B cell (primary cell): Measurements from ENCODE around the gene ASPHD1. TPM values are rescaled to one million over a fixed set of nuclear protein-coding genes. Genes with fewer than 3 reads are reported as not detected.
A peak's percentile ranks its signal among the peaks of the same experiment; 100 is the strongest.

Source experiments
- ATAC-seq: fragments of 200-7000 bp; cut with Tn5 transposase; one replicate; pipeline ENCODE4 v1.10.0; 2021; ENCODE audit warnings: low read depth, mild to moderate bottlenecking, moderate number of reproducible peaks, moderate library complexity
- CTCF ChIA-PET: fragments of 350-600 bp; sonication (Branson Sonifier 250); formaldehyde crosslinking; loops from one replicate; lab custom pipeline; 2021; ENCODE audit warnings: antibody characterized with exemption, inconsistent platforms; lab: Charles Lee
- POLR2A ChIA-PET: fragments of 350-600 bp; sonication (Branson Sonifier 250); formaldehyde crosslinking; loops from one replicate; lab custom pipeline; 2021; ENCODE audit warnings: antibody characterized with exemption; lab: Charles Lee
- DNase-seq: peaks from one replicate; pipeline ENCODE4 v3.0.0; 2013
- H2AFZ ChIP-seq: 2 replicates; pipeline ENCODE4 v1.6.1; 2012; ENCODE audit warnings: mild to moderate bottlenecking, low read depth, low read length; ENCODE audit not compliant: insufficient read depth, poor library complexity, severe bottlenecking
- H3K27ac ChIP-seq, 2 donors: 1 replicate in 1 of 2; 2 replicates in 1 of 2; pipeline ENCODE4 v1.5.1; 2012 to 2013; ENCODE audit warnings: low read length in 2 of 2, mild to moderate bottlenecking in 2 of 2, moderate library complexity in 1 of 2
- H3K27me3 ChIP-seq, 4 experiments: fragments of 200-600 bp in 1 of 4; sonication (generic) in 1 of 4; replicated peaks in 1 of 4; 1 replicate in 2 of 4; 2 replicates in 2 of 4; pipeline versions ENCODE4 v1.6.1 to v1.7.0; 2013 to 2016; ENCODE audit warnings: low read length in 3 of 4, mild to moderate bottlenecking in 2 of 4, mixed read lengths in 1 of 4, moderate library complexity in 1 of 4; ENCODE audit not compliant: insufficient read depth in 4 of 4, control insufficient read depth in 3 of 4; ENCODE audit errors: control extremely low read depth in 1 of 4
- H3K36me3 ChIP-seq, 2 experiments: replicated peaks in 1 of 2; 1 replicate in 1 of 2; 2 replicates in 1 of 2; pipeline versions ENCODE4 v1.6.1 to v1.7.1; 2013; ENCODE audit warnings: low read length in 1 of 2; ENCODE audit not compliant: insufficient read depth in 2 of 2, control insufficient read depth in 1 of 2; ENCODE audit errors: control extremely low read depth in 1 of 2, extremely low read depth in 1 of 2
- H3K4me1 ChIP-seq, 2 donors: fragments of 200-600 bp in 1 of 2; sonication (generic) in 1 of 2; 1 replicate in 1 of 2; 2 replicates in 1 of 2; pipeline versions ENCODE4 v1.5.1 to v1.6.1; 2013 to 2017; ENCODE audit warnings: low read length in 2 of 2; ENCODE audit not compliant: control insufficient read depth in 2 of 2, insufficient read depth in 2 of 2
- H3K4me2 ChIP-seq: replicated peaks from 2 replicates; pipeline ENCODE3; 2012; ENCODE audit warnings: mild to moderate bottlenecking, low read depth, low read length; ENCODE audit not compliant: poor library complexity, severe bottlenecking
- H3K4me3 ChIP-seq, 5 experiments: fragments of 200-600 bp in 1 of 5; sonication (generic) in 1 of 5; 1 replicate in 3 of 5; 2 replicates in 2 of 5; pipeline versions ENCODE4 v1.5.1 to v1.7.0; 2011 to 2016; ENCODE audit warnings: low read length in 4 of 5, mild to moderate bottlenecking in 4 of 5, low read depth in 2 of 5, control low read depth in 1 of 5, moderate library complexity in 1 of 5; ENCODE audit not compliant: insufficient read depth in 1 of 5; ENCODE audit errors: control extremely low read depth in 1 of 5, extremely low read depth in 1 of 5
- H3K79me2 ChIP-seq: fragments of 200-600 bp; sonication (generic); one replicate; pipeline ENCODE4 v1.6.0; 2016; ENCODE audit warnings: low read length; ENCODE audit not compliant: control insufficient read depth, insufficient read depth
- H3K9ac ChIP-seq: fragments of 200-600 bp; sonication (generic); 2 replicates; pipeline ENCODE4 v1.6.1; 2017; ENCODE audit warnings: mild to moderate bottlenecking, low read length, moderate library complexity
- H3K9me3 ChIP-seq, 3 donors: one replicate each; pipeline versions ENCODE4 v1.6.1 to v1.7.1; 2013; ENCODE audit warnings: low read length in 2 of 3; ENCODE audit not compliant: control insufficient read depth in 2 of 3, insufficient read depth in 1 of 3; ENCODE audit errors: control extremely low read depth in 1 of 3
- H4K20me1 ChIP-seq: 2 replicates; pipeline ENCODE4 v1.6.0; 2012; ENCODE audit warnings: mild to moderate bottlenecking, low read length; ENCODE audit not compliant: insufficient read depth, control insufficient read depth, poor library complexity, severe bottlenecking
- H3K27ac Mint-ChIP-seq: one replicate; pipeline ENCODE4 v1.8.0; 2021; ENCODE audit warnings: mixed read lengths
- H3K27me3 Mint-ChIP-seq: one replicate; pipeline ENCODE4 v1.8.0; 2021; ENCODE audit warnings: mixed read lengths
- H3K4me1 Mint-ChIP-seq: one replicate; pipeline ENCODE4 v1.8.0; 2021; ENCODE audit warnings: mixed read lengths
- H3K4me3 Mint-ChIP-seq: one replicate; pipeline ENCODE4 v1.8.0; 2021; ENCODE audit warnings: mixed read lengths
- H3K9me3 Mint-ChIP-seq: one replicate; pipeline ENCODE4 v1.8.0; 2022; ENCODE audit warnings: mixed read lengths; ENCODE audit not compliant: insufficient read depth
- EZH2 ChIP-seq: IDR thresholded peaks from 2 replicates; pipeline ENCODE4 v1.6.1; 2012; ENCODE audit warnings: borderline replicate concordance, low read depth, mild to moderate bottlenecking, moderate library complexity, low read length; ENCODE audit not compliant: insufficient read depth, poor library complexity, severe bottlenecking
- WGBS: methylation state at CpG from one replicate; pipeline ENCODE4 v1.1.5; 2013; ENCODE audit warnings: missing lambda C conversion rate; ENCODE audit not compliant: insufficient coverage; 5-methylcytosine and 5-hydroxymethylcytosine counted together
- intact Hi-C: fragments of 100-400 bp; cut with micrococcal nuclease; formaldehyde crosslinking; loops from one replicate; pipeline ENCODE4 v1.10.0; 2022
- polyA plus RNA-seq: library from polyadenylated mRNA; depleted of rRNA; stranded (reverse); fragments of >200 nt; gene quantifications from 2 replicates; pipeline ENCODE4 v1.2.3, GENCODE V29; 2012
- total RNA-seq, 2 donors: library from RNA; stranded (reverse); fragments of 120-200 nt in 1 of 2; gene quantifications; 1 replicate in 1 of 2; 2 replicates in 1 of 2; pipeline versions ENCODE4 v1.2.3 to v1.2.4, GENCODE V29; 2013 to 2022
- TF ChIP-seq, protein P1 (sequence below): fragments of 200-600 bp; IDR thresholded peaks from one replicate; pipeline ENCODE4 v1.8.0; 2022; ENCODE audit warnings: antibody characterized with exemption, mild to moderate bottlenecking

ASPHD1 gene
- total and polyA plus RNA-seq, 2 donors (not counting 1 experiment from before 2014, with no cell fraction given), result not detected

DNA sequence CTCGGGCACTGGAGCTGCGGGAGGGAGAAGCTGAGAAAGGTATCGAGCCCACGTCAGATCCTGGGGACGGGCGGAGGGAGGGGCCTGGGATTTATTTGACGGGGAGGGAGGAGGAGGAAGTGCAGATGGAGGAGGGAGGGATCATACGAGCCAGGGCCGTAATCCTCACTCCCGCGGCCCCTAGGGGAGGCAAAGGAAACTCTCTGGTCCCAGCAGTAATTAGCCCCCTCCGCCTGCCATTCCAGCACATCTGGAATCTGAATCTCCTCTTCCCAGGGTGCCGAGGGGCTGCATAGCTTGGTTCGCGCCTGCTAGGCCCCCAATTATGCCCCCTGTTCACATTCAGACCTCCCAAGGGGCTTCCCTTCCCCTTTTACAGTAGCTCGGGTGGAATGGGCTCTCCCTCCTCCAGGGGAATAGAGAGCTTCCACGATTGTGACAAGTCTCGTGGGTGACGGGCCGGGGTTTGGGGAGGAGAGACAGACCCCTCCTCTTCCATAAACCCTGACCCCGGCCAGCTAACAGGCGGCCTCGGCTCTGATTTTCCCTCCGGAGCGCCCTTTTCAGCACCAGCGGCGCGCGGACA lies 679 bp upstream of the ASPHD1 start, which contains the start of gene SEZ6L2:
Gene SEZ6L2 (minus strand): TSS at position 35 of the 586 bp plus-strand sequence. CDS start 531 bp downstream, outside the sequence.
- intact Hi-C loops, result loop anchor here (1.0 to 10.0 kb wide), 3 partner anchors 27 to 205 kb away; partner anchors contain the start of genes CDIPT and KCTD13
- H2AFZ ChIP-seq, result peak within 1 kb of the TSS; percentile 58
- peaks cover 0 to 48% (median 25%) of the 10 kb centered on the region in 4 experiments for H3K27me3 ChIP-seq
- peak within 1 kb of the TSS; percentile 61 for H3K9ac ChIP-seq
- peak within 1 kb of the TSS in 4 of 5 experiments; percentile 29 to 62 (median 50) for H3K4me3 ChIP-seq
- no peaks in the 10 kb centered on the region for H3K36me3 ChIP-seq
- POLR2A ChIA-PET, result no interaction called here
- Mint-ChIP-seq H3K27ac (no peak within 1 kb of the TSS), H3K9me3 (no peaks in the 10 kb centered on the region), H3K27me3 (peaks cover 34% of the 10 kb centered on the region), H3K4me3 (peak within 1 kb of the TSS; percentile 62), H3K4me1 (peaks cover 3% of the 10 kb centered on the region)
- H4K20me1 ChIP-seq, result no peaks in the 10 kb centered on the region
- DNase-seq (peak; percentile 22), ATAC-seq (no peak)
- peaks cover 15 to 22% of the 10 kb centered on the region in 2 donors for H3K4me1 ChIP-seq
- 1% methylated on average over 27 of the region's 29 CpGs for WGBS
- H3K79me2 ChIP-seq, result no peaks in the 10 kb centered on the region
- no peak for TF ChIP-seq EZH2
- TF ChIP-seq, protein P1, sequence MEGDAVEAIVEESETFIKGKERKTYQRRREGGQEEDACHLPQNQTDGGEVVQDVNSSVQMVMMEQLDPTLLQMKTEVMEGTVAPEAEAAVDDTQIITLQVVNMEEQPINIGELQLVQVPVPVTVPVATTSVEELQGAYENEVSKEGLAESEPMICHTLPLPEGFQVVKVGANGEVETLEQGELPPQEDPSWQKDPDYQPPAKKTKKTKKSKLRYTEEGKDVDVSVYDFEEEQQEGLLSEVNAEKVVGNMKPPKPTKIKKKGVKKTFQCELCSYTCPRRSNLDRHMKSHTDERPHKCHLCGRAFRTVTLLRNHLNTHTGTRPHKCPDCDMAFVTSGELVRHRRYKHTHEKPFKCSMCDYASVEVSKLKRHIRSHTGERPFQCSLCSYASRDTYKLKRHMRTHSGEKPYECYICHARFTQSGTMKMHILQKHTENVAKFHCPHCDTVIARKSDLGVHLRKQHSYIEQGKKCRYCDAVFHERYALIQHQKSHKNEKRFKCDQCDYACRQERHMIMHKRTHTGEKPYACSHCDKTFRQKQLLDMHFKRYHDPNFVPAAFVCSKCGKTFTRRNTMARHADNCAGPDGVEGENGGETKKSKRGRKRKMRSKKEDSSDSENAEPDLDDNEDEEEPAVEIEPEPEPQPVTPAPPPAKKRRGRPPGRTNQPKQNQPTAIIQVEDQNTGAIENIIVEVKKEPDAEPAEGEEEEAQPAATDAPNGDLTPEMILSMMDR, result no peak
- no peak within 1 kb of the TSS for H3K27ac ChIP-seq
- H3K9me3 ChIP-seq, result peaks cover 0 to 22% (median 0%) of the 10 kb centered on the region in 3 donors
- H3K4me2 ChIP-seq, result peak within 1 kb of the TSS; percentile 92
- CTCF ChIA-PET, result no interaction called here
